HG02623 (cell line): ENCODE data around the gene TMIE.

ENCODE experiments used
- ATAC-seq: cut with Tn5 transposase; IDR thresholded peaks from one replicate; pipeline ENCODE4 v1.9.1; 2021; ENCODE audit warnings: moderate library complexity; ENCODE audit not compliant: unreplicated experiment

Gene TMIE

GRCh38 chr3:46706771-46707582, 5.8 kb downstream of the TMIE start:
- no peak for ATAC-seq

- ATAC-seq, result no peak
These were observed 6.4 kb downstream of the TMIE start for GRCh38 chr3:46707601-46708011.

GRCh38 chr3:46708401-46709156, 7.4 kb downstream of the TMIE start:
- ATAC-seq, result no peak

GRCh38 chr3:46709157-46709654, 8.0 kb downstream of the TMIE start:
- ATAC-seq, result no peak

GRCh38 chr3:46709721-46710120, 8.5 kb downstream of the TMIE start:
- ATAC-seq, result no peak

GRCh38 chr3:46710229-46710628, 9.0 kb downstream of the TMIE start:
- ATAC-seq, result no peak

- no peak for ATAC-seq
These were observed 9.6 kb downstream of the TMIE start for GRCh38 chr3:46710671-46711295.

GRCh38 chr3:46711305-46711704, 10.1 kb downstream of the TMIE start:
- ATAC-seq, result no peak

- ATAC-seq, result no peak
These were observed 10.6 kb downstream of the TMIE start for GRCh38 chr3:46711760-46712159.

GRCh38 chr3:46712191-46713049, 11.2 kb downstream of the TMIE start:
- ATAC-seq, result no peak

GRCh38 chr3:46713050-46713897, 12.1 kb downstream of the TMIE start:
- no peak for ATAC-seq

- ATAC-seq, result no peak
These were observed 12.8 kb downstream of the TMIE start for GRCh38 chr3:46713898-46714552.

- ATAC-seq, result no peak
These were observed 13.7 kb downstream of the TMIE start for GRCh38 chr3:46714728-46715506.

GRCh38 chr3:46715507-46716175, 14.4 kb downstream of the TMIE start:
- ATAC-seq, result no peak

- ATAC-seq, result no peak
These were observed 15.6 kb downstream of the TMIE start for GRCh38 chr3:46716461-46717441.

GRCh38 chr3:46717447-46718231, 16.4 kb downstream of the TMIE start, which contains the start of gene PRSS50:
TSS of gene PRSS50 (minus strand) at chr3:46717869. CDS start at chr3:46717824, 45 bp downstream.
- no peak for ATAC-seq
